Renal cortical epithelial cell (primary cell): ENCODE results near the gene NGF. TPM values are rescaled to one million over a fixed set of nuclear protein-coding genes. Genes with fewer than 3 reads are reported as not detected.

Experiments
- DNase-seq: peaks from one replicate; pipeline ENCODE4 v3.0.0-alpha.2; 2011; ENCODE audit warnings: low read depth
- total RNA-seq: library from RNA; depleted of rRNA; stranded (reverse); fragments of >200 nt; gene quantifications from 2 replicates; pipeline ENCODE4 v1.2.3, GENCODE V29; 2014

NGF gene
- total RNA-seq, 1 donor from 2014 or later, result not detected

DNA sequence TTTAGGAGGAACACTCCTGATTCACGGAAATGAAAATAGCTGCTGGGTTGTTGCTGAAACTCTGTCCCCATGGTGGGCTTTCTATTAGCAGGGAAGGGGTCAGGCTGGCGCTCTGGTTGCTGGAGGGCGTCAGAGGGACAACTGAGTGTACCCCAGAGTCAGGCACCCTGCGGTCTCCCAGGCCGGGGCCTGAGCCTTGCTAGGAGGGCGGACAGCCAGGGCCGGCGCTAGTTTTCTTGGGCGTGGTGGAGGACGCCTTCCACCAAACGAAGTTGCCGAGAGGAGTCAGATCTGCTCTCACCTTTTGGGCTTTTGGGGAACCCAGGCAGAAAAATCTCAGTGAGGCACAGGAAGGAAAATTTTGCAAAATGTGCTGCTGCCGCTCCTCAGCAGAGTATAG is 54.8 kb downstream of the NGF start:
- no peak for DNase-seq

DNA sequence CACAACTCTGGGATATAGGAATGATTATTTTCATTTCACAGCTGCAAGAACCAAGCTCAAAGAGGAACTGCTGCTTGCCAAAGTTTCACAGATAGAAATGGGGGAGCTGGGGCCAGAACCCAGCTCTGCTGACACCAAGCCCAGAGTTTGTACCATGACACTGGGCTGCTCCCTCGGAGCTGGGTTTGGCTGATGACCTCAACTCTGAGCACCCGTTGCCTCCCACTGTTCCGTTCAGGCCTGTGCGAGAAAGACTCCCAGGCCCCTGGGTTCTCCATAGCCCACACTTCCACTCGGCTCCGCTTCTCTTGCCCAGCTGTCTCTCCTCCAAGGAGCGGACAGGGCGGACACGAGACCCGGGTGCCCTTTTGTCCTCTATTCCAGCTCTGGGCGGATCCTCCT is 55.2 kb downstream of the NGF start:
- no peak for DNase-seq

DNA sequence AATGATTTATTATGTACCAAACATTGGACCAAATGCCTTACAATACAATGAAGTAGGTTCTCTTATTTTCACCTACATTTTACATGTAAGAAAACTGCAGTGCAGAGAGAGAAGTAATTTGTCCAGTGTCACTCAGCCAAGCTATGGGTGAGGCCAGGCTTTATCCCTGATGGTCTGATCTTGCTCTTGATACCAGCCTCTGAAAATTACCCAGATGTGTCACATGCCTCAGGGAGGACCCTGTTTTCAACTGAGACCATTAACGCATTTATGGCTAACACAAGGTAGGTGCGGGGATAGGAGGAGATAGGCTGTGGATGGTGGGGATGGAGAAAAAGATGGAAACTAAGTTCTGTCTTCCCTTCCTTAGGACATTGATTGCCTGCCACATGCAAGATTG is 56.9 kb downstream of the NGF start:
- no peak for DNase-seq

DNA sequence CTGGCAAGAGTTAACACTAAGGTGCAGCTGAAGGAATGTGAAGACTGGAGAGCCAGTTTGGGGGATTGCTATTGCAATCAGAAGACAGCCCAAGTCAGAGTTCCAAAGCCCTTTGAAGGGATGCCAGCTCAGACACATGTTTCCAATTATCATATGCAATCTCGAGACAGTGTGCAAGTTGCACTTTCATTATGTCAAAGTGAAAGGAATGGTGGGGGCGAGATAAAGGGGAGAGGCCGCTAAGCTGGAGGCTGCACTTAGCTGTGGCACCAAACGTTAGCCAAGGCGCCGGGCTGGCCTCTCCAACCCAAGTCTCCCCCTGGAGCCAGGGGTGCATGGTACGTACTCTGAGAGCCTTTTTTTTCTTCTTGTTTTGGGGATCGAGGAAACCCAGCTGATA is 58.0 kb downstream of the NGF start:
- no peak for DNase-seq

DNA sequence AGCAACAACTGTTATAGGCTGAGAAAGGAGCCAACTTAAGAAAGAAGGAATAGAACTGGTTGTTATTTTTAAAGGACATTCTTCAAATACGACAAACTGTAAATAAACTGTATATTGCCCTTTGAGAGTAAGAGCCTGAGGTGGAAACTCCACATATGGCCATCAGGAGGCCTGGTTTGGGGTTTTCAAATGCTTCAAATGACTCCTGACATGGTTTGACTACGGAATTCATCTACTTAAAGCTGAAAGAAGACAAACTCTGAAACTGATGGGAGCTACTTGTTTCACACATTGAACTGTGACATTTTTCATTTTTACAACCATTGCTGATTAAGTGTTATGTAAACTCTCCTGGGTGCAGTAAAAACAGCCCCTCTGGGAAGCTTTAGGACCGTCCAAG is 59.8 kb downstream of the NGF start:
- DNase-seq, result no peak

DNA sequence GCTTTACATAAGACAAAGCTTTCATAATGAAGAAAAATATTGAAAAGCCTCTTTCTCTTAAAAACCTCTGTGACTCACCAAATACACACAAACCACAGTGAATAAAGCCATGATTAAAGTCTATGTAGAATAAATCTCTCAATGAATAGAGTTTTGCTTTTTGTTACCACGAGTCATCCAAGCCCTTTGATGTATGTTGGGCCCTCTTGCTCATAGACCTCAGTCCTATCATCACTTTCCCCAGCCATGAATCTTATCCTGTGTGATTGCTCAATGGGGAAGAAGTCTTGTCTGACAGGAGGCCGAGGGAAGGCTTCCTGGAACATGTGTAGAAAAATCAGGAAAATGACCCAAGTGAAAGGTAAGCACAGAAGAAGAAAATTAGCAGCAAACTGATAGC is 60.8 kb downstream of the NGF start:
- DNase-seq, result peak; percentile 64

DNA sequence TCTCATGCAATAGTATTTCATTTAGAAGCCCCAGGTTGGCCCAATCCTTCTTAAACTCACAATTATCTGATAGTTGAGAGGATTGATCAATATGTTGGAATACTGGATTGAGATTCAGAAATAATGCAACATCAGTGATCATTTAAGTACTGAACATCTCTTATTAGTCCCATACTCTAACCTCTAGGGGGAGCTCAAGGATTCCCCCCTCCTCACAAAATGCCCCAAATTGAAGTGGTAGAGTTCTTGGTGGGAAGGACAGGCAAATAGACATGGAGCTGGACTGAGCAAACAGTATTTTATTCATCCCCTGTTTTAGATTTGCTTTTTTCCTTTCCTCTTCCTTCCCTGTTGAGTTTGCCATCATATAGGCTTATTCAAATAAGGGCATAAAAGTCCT is 62.8 kb downstream of the NGF start:
- DNase-seq, result peak; percentile 29

DNA sequence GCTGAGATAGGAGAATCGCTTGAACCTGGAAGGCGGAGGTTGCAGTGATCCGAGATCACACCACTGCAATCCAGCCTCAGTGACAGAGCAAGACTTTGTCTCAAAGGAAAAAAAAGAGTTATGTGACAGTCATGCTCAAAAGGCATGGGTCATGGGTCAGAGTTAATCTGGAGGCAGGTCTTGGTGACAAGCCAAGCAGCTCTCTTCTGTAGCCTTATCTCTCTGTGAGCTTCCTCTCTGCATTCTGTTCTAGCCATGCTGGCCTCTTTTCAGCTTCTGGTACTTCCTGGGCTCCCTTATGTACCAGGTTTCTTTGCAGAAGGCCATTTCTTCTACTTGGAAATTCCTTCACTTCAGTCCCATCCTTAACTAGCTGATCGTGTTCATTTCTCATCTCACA is 63.6 kb downstream of the NGF start:
- DNase-seq, result no peak

DNA sequence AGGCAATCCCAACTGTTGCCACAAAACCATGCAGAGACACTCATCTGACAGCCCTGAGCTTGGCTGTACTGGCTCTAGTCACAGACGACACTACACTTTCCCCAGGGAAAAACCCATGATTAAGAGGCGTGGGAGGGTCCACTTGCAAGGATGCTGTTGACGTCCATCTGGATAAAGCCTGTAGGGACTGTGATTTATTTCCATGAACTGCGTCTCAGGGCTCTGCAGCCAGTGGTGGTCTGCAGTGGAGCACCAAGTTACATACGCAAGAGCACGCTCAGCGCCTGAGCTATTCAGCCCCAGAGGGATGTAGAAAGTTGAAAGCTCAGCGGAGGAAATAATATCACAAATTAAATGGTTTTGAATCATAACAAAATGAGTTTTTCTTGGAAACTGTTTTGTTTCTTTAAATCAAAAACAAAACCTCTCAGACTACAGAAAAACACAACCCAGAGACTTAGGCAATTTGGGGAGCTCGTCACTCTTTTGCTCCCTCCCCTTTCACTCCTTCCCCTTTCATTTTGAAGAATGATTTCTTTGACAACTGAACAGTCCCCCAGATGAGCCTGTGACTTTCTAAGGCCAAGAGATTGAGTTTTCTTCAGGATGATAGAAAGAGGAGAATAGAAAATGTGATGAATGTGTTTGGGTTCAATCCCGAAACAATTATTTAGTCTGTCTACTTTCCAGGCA is 71.2 kb downstream of the NGF start:
- DNase-seq, result no peak

DNA sequence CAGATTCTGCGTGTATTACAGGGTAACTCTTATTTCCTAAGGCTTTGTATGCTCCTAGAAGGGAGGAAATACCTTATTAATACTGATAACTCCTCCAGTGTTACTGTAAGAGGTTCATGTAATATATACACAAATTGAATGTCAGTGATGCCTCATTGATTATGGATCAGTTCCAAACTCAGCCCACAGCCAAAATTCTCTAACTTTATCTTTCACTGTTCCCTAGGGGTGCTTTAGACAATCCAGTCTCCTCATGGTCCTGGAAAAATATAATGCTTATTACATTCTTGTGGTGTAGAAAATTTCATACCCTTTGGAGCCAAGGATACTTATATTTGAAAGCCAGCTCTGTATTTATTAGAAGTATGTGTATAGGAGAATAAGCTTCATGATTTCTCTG is 73.0 kb downstream of the NGF start:
- DNase-seq, result no peak

DNA sequence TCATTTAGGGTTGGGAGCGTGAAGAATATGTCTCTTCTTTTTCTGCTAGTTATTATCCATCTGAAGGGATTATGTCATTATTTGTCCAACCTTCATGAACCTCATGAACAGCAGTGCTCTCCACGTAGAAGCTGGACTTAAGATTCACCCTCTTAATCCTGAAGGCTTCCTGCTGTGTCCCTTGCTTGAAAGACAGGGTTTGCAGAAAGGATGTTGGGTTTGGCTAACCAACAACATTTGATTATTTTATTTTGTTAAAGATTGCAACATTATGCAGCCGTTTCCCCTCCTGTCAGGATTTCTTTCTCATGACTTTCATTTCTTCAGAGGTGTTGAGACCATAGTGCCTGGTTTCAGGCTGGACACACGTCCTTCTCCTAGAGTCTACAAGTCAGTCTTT is 75.2 kb downstream of the NGF start:
- DNase-seq, result no peak

DNA sequence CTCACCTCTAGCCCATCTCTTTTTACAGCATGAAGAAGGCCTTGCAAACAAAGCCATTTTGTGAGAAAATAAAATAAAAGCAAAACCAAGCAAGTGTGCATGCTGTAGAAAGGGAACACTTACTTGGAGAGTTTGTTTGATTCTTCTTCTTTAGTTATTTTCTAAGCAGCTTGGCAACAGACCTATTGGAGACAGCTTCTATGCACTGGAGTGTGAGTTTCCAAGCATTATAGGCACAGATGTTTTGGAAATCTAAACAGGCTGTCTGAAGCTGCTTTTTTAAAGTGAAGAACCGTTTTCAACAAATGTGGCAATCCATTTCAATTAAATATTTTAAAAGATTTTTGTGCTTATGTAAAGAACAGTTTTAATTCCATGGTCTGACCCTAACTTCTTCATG is 76.6 kb downstream of the NGF start:
- no peak for DNase-seq

DNA sequence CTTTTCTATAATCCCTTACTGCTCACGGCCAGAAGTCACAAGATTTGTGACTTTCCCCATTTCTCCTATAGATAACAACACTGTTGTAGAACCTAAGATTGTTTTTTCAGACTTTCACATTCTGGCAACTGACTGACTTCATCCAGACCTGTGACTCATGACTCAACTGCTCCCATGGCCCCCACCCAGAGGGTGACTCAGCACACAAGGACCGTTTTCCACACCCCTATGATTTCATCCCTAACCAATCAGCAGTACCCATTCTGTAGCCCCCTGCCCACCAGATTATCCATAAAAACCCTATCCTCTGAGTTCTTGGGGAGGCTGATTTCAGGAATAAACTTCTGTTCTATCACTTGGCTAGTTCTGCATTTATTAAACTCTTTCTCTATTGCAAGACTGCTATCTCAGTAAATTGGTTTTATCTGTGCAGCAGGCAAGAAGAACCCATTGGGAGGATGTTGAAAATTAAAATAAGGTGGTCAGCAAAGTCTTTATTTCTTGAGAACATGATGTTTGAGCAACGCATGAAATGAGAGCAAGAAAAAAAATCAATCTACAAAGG is 79.7 kb downstream of the NGF start:
- peak; percentile 41 for DNase-seq

DNA sequence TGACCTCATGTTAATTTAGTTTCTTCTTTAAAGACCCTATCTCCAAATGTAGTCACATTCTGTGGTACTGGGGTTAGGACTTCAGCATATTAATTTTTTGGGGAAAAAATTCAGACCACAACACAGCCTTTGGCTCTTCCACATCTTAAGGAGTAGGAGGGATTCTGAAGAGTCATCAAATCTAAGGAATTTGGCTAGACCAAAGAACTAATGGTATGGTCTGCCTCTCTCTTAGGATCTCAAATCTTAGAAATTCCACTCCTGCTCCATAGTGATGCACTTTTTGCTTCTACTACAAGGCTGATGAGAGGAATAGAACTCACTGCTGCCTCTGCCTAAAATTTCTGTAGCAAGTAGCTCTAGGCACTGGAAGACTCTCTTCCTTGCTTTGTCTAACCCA is 80.5 kb downstream of the NGF start:
- DNase-seq, result no peak

DNA sequence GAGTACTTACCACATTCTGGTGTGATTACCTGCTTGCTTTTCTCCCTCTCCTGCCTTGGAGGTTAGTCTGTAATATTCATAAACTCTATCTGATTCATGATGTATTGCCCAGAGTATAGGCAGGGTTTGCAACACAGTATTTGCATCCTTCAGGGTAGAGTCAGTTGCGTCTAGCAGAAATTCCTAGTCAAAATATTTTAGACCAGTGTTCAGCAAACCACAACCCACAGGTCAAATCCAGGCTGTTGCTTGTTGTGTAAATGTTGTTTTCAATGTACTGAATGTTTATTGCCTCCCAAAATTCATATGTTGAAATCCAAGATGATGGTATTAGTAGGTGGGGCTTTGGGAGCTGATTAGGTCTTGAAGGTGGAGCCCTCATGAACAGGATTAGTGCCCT is 82.9 kb downstream of the NGF start:
- DNase-seq, result no peak

DNA sequence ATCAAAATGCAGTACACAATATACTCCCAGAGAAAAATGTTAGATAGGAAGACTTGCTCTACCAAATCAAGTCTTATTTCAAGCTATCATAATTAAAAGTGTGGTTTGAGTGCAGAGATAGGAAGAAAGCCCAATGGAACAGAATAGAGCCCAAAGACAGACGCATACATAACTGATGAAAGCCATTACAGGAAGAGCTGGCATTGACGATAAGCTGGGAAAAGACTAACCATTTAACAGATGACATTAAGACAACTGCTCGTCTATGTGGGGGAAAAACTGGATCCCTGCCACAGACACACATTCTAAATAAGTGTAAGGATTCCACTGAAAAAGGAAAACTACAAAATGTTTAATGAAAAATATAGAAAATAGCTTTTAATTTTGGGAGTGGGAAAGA is 85.5 kb downstream of the NGF start:
- DNase-seq, result no peak

DNA sequence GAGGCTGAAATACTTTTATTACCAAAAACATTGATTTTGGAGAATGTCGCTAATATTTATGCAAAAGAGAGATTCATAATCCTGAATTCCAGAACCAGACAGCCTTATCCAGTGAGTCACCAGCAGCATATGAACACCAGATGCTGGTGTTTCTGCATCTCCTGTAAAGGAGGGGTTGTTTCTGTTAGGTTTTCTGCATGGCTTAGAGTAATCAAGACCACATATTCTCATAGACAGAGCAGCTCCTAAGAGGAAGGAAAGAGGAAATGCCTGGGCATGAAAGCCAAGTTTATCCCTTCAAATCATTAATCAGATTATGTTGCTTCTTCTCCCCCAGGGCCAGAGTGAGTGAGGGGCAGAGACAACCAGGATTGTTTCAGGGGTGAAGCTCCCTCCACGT is 86.2 kb downstream of the NGF start:
- peak; percentile 61 for DNase-seq

DNA sequence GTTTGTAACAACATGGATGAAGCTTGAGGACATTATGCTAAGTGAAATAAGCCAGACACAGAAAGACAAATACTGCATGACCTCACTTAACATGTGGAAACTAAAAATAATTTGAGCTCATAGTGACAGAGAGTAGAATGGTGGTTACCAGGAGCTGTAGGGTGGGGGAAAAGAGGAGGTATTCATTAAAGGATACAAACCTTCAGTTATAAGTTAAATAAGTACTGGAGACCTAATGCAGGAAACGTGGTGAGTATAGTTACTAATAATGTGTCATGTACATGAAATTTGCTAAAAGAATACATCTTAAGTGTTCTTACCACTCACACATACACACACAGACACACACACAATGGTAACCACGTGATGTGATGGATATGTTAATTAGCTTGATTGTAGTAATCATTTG is 86.7 kb downstream of the NGF start:
- no peak for DNase-seq

DNA sequence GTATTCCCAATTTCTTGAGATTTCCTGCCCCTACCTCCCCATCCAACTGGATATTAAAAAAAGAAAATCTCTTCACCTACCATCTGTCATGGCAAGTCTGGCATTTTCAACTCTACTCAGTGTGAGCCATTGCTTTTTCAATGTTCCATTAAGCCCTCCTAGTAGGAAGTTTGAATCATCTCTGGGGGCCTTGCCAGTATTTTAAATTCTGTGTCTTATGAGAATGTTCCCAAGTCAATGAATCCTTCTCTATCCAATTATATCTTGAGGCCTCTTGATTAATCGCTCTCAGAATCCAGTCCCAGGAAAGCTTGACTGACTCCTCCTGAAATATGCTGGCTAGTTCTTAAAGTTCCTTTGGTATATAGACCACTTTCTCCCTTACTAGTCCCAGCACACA is 91.5 kb downstream of the NGF start:
- no peak for DNase-seq

DNA sequence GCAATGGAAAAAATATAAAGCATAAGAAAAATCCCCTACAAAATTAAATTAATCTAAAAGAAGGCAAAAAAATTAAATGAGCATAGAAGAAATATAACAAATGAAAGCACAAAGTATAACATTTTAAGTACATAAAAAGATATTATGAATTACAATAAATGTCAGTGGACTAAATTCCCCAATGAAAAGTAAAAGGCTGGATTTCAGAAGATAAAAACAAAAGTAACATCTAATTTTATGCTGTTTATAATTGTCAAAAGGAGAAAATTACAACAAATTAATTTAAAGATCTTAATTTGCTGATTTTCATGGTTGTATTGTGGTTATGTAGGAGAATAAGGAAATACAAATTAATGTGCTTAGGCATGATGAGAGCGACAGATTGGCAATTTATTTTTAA is 92.8 kb downstream of the NGF start:
- no peak for DNase-seq

DNA sequence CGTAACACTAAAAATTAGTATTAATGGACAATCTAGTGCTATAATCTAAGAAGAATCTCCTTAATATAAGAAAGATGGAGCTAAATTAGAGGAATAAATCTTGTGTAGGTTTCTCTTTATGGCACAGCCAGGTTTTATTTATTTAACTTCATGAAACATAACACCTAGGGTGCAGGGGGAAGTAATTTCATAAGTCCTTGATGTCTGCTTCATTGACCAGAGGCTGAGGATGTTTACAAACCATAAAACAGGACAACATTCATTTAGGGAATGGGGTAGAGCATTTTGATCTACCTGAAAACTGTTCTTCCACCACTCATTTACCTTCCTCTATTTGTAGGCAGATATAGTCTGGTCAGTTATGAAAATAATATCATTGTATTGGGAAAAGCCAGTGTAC is 95.5 kb downstream of the NGF start:
- DNase-seq, result no peak

DNA sequence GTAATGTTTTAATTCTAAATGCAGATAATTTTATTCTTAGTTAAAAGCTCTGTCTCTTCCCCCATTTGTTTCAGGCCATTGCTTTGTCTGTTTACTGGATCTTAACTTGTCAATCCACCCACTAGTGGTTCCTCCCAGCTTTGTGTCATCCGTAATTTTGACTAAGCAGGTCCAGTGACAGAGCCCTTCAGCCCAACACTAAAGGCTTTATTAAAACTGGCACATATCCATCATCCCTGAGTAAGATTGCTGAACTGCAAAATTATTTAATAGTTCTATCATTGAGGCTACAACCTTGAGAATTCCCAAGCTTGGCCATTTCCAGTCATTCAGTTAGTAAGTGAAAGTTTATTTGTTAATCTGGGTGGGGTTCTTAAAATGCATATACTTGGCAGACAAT is 96.7 kb downstream of the NGF start:
- no peak for DNase-seq

DNA sequence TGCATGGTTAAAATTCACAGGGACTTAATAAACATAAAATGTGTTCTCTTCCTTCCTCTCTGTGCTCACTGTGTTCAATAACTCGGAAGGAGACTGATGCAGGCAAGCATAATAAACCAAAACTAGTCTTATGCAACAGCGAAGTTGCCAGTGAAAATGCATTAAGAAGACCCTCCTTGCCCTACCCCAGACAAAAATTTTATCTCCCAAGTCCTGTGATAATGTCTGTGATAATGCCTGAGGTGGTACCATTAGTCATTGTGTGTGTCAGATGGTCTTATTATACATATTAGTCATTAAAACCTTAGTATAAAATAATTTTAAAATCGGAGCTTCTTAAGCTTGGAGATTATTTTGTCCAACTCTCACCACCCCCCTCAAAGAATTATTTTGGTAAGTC is 97.8 kb downstream of the NGF start:
- no peak for DNase-seq

DNA sequence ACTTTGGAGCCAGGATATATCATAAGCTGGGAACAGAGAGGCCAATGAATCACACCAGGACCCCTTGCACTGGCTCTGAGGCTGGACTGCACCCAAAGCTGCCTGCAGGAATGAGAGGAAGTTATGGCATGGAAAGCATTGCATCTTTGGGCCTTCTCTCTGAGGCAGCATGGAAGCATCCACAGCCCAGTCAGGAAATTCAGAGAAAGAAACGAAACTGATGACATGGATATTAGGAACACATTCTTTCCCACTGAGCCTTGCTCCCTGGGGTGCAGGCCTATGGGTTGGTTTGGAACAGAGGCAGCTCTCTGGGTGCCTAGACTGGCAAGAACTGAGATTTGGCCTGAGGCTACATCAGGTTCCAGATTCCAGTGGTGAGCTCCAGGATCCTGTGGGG is 98.6 kb downstream of the NGF start:
- DNase-seq, result no peak

DNA sequence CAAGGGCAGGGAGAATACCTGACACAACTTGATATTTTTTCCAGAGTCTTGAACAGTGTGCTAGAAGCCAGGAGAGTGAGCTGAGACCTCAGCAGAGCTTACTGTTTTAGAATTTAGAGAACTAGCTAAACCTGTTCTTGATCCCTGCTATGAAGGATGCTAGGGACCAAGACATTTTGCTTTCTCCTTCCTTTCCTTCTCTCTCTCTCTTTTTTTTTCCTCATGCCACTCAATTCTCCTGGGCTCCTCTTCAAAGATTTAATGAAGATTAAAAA is 99.0 kb downstream of the NGF start:
- DNase-seq, result no peak
